A673 (cell line): Measurements from ENCODE around the gene HACD1. TPM values are rescaled to one million over a fixed set of nuclear protein-coding genes. Genes with fewer than 3 reads are reported as not detected.
A peak's percentile ranks its signal among the peaks of the same experiment; 100 is the strongest.
"Not testable (repeated sequence)": the region's sequence is repeated elsewhere in the genome, so short reads cannot be mapped to it uniquely, and the experiment has no call there.

Source experiments
- BruUV-seq: library from RNA; stranded (reverse); fragments of 400-500 nt; replicated peaks from 2 replicates; lab custom pipeline; 2021; lab: Mats Ljungman, UMichigan
- CTCF ChIA-PET: fragments of 300-600 bp; sonication (Branson Sonifier 250); formaldehyde crosslinking; loops from one replicate; lab custom pipeline; 2022; ENCODE audit warnings: antibody characterized with exemption; lab: Charles Lee
- POLR2A ChIA-PET: fragments of 300-600 bp; sonication (Branson Sonifier 250); formaldehyde crosslinking; loops from one replicate; lab custom pipeline; 2022; ENCODE audit warnings: antibody characterized with exemption; ENCODE audit not compliant: low non-redundant PET; lab: Charles Lee
- DNase-seq: peaks from one replicate; pipeline ENCODE4 v3.0.0-alpha.2; 2015; ENCODE audit warnings: low spot score
- H3K27ac ChIP-seq: fragments of 200-600 bp; sonication (generic); 2 replicates; pipeline ENCODE4 v1.5.1; 2016; ENCODE audit warnings: mixed run types, low read depth, mild to moderate bottlenecking, mixed read lengths, antibody characterized with exemption, low read length; ENCODE audit not compliant: poor library complexity, severe bottlenecking
- H3K27me3 ChIP-seq: fragments of 200-600 bp; sonication (generic); replicated peaks from 2 replicates; pipeline ENCODE4 v1.6.1; 2017; ENCODE audit warnings: mixed run types, low read depth, mild to moderate bottlenecking, mixed read lengths, antibody characterized with exemption, low read length; ENCODE audit not compliant: insufficient read depth, poor library complexity
- H3K36me3 ChIP-seq: fragments of 200-600 bp; sonication (generic); 2 replicates; pipeline ENCODE4 v1.6.1; 2016; ENCODE audit warnings: mixed run types, mild to moderate bottlenecking, mixed read lengths, antibody characterized with exemption, low read length; ENCODE audit not compliant: insufficient read depth, poor library complexity, severe bottlenecking
- H3K4me1 ChIP-seq: fragments of 200-600 bp; sonication (generic); 2 replicates; pipeline ENCODE4 v1.6.1; 2017; ENCODE audit warnings: mixed run types, mild to moderate bottlenecking, mixed read lengths, antibody characterized with exemption, low read length; ENCODE audit not compliant: insufficient read depth, poor library complexity, severe bottlenecking
- H3K4me3 ChIP-seq: fragments of 200-600 bp; sonication (generic); 2 replicates; pipeline ENCODE4 v1.5.1; 2016; ENCODE audit warnings: low read depth, mixed run types, mild to moderate bottlenecking, mixed read lengths, low read length; ENCODE audit not compliant: poor library complexity, severe bottlenecking
- H3K9me3 ChIP-seq: fragments of 200-600 bp; sonication (generic); 2 replicates; pipeline ENCODE4 v1.6.1; 2016; ENCODE audit warnings: mixed run types, low read depth, mild to moderate bottlenecking, mixed read lengths, antibody characterized with exemption, low read length; ENCODE audit not compliant: poor library complexity, severe bottlenecking
- EZH2 ChIP-seq: fragments of 200-600 bp; sonication (generic); IDR thresholded peaks from 2 replicates; pipeline ENCODE4 v1.6.1; 2017; ENCODE audit warnings: borderline replicate concordance, low read depth, mild to moderate bottlenecking, mixed read lengths, antibody characterized with exemption, low read length; ENCODE audit not compliant: poor library complexity, severe bottlenecking
- intact Hi-C: fragments of 100-400 bp; cut with micrococcal nuclease; formaldehyde crosslinking; loops from one replicate; pipeline ENCODE4 v1.10.0; 2022; ENCODE audit not compliant: unreplicated experiment
- total RNA-seq: library from RNA; stranded (reverse); gene quantifications from 2 replicates; pipeline ENCODE4 v1.2.3, GENCODE V29; 2021
- TF ChIP-seq, protein P1 (sequence below): fragments of 300-800, 200-600 bp; sonication (generic); conservative IDR thresholded peaks from 2 replicates; pipeline ENCODE4 v1.5.1; 2017; ENCODE audit warnings: low read depth, mild to moderate bottlenecking, antibody characterized with exemption, low read length, moderate library complexity, mixed read lengths

Gene HACD1
- total RNA-seq, 1 experiment from 2014 or later, result 14.1 TPM

- intact Hi-C loops, result no loop called here
- no TSS peak for BruUV-seq
- TF ChIP-seq EZH2, result no peak
- TF ChIP-seq, protein P1, sequence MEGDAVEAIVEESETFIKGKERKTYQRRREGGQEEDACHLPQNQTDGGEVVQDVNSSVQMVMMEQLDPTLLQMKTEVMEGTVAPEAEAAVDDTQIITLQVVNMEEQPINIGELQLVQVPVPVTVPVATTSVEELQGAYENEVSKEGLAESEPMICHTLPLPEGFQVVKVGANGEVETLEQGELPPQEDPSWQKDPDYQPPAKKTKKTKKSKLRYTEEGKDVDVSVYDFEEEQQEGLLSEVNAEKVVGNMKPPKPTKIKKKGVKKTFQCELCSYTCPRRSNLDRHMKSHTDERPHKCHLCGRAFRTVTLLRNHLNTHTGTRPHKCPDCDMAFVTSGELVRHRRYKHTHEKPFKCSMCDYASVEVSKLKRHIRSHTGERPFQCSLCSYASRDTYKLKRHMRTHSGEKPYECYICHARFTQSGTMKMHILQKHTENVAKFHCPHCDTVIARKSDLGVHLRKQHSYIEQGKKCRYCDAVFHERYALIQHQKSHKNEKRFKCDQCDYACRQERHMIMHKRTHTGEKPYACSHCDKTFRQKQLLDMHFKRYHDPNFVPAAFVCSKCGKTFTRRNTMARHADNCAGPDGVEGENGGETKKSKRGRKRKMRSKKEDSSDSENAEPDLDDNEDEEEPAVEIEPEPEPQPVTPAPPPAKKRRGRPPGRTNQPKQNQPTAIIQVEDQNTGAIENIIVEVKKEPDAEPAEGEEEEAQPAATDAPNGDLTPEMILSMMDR, result peak; percentile 40; the same call in 1 of the 2 replicates
- no peaks in the 10 kb centered on the region for H3K4me1 ChIP-seq
- ChIA-PET POLR2A (no interaction called here), CTCF (no interaction called here)
- H3K4me3 ChIP-seq, result no peak overlapping the region
- no peak overlapping the region for H3K27ac ChIP-seq
- no peaks in the 10 kb centered on the region for H3K9me3 ChIP-seq
- DNase-seq, result peak; percentile 41
- no peaks in the 10 kb centered on the region for H3K27me3 ChIP-seq
- H3K36me3 ChIP-seq, result no peaks in the 10 kb centered on the region
Measured at GRCh38 chr10:17599089-17599488, 18.1 kb downstream of the HACD1 start.

DNA sequence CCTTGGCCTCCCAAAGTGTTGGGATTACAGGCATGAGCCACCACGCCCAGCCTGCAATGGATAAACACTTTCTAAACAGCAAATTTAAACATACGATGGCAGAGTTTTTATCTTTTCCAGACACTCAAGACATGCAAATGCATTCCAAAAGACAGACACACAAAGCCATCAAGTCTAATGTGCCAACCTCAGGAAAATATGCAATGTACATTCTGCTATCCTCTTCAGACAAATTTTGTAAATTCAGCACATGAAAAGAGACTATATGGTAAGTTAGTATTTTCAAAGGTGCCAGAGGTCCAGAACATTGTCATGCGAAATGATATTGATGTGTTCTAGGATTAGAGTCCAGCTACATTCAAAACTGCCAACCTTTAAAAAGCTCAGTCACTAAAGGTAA is 19.8 kb downstream of the HACD1 start:
- Histone ChIP-seq H3K4me1 (no peaks in the 10 kb centered on the region), H3K27ac (no peak overlapping the region), H3K4me3 (no peak overlapping the region), H3K36me3 (no peaks in the 10 kb centered on the region), H3K27me3 (no peaks in the 10 kb centered on the region), H3K9me3 (no peaks in the 10 kb centered on the region)
- intact Hi-C loops, result no loop called here
- ChIA-PET CTCF (no interaction called here), POLR2A (no interaction called here)
- TF ChIP-seq, protein P1, result no peak
- no peak for TF ChIP-seq EZH2
- DNase-seq, result no peak
- BruUV-seq, result no TSS peak

DNA sequence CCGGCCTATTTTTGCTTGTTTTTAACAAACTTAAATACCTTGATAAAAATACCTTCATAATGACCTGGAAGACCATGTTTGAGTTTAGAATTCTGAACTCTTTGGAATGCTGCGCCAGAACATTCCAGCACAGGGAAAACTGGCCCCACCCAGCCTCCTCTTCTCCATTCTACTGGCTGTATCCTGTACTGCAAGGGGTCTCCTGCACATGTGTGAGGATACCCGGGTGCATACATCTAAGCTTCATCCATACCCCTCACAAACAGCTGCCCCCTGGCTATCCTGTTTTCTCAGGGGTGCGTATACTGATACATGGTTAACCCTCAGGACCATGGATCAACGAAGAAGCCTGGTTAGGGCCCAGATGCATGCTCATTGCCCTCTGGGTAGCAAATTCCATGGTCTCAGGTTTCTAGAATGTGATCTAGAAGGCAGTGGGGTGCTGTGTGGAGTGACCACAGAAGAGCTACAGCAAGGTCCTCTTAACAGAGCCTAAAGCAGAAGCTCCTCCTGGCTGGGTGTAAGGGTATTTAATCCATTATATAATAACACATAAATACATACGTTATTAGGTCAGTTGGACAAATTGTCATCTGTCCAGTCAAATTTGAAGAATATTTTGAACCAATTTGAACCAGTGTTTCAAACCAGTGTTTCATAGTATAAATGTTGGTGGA is 26.1 kb downstream of the HACD1 start:
- H3K4me3 ChIP-seq, result no peak overlapping the region
- H3K36me3 ChIP-seq, result no peaks in the 10 kb centered on the region
- no peak for DNase-seq
- intact Hi-C loops, result no loop called here
- CTCF ChIA-PET, result no interaction called here
- BruUV-seq, result no TSS peak
- H3K4me1 ChIP-seq, result peaks cover 10% of the 10 kb centered on the region
- no peaks in the 10 kb centered on the region for H3K27me3 ChIP-seq
- no peaks in the 10 kb centered on the region for H3K9me3 ChIP-seq
- TF ChIP-seq EZH2, result no peak
- TF ChIP-seq, protein P1, result no peak
- H3K27ac ChIP-seq, result no peak overlapping the region
- POLR2A ChIA-PET, result no interaction called here

- H3K27me3 ChIP-seq, POLR2A ChIA-PET, H3K36me3 ChIP-seq, BruUV-seq, intact Hi-C loops, H3K4me3 ChIP-seq, H3K27ac ChIP-seq, CTCF ChIA-PET, DNase-seq, H3K9me3 ChIP-seq: not testable (repeated sequence)
- H3K4me1 ChIP-seq, result peaks cover 10% of the 10 kb centered on the region
Measured at GRCh38 chr10:17589316-17589715, 27.9 kb downstream of the HACD1 start.
